ENCODE results near the gene MARCHF2. TPM values are rescaled to one million over a fixed set of nuclear protein-coding genes. Genes with fewer than 3 reads are reported as not detected.

The MARCHF2 gene
- polyA plus RNA-seq, 1 donor from 2014 or later, result 67.9 TPM

GRCh38 chr19:8459520-8460270, 46.6 kb downstream of the MARCHF2 start:
- H3K27me3 ChIP-seq (ENCODE audit: insufficient read depth, low read depth, low read length), result no peaks in the 10 kb centered on the region
- peaks cover 99% of the 10 kb centered on the region for H3K79me2 ChIP-seq (replicated peaks; ENCODE audit: insufficient read depth, low read length)
- H3K36me3 ChIP-seq (ENCODE audit: insufficient read depth, low read length), result peaks cover 9% of the 10 kb centered on the region
- H3K9me3 ChIP-seq (ENCODE audit: low read length), result no peaks in the 10 kb centered on the region
- no peak overlapping the region for H3K4me3 ChIP-seq (ENCODE audit: low read length)
- no peak for TF ChIP-seq TAF1 (IDR thresholded peaks at IDR 0.05; ENCODE audit: low read depth)
- TF ChIP-seq CTCF (IDR thresholded peaks at IDR 0.05; ENCODE audit: poor library complexity, severe bottlenecking), result no peak
- no peak for TF ChIP-seq POLR2AphosphoS5 (IDR thresholded peaks at IDR 0.05)
- no peak for TF ChIP-seq EZH2 (IDR thresholded peaks at IDR 0.05; ENCODE audit: borderline replicate concordance, insufficient read depth, low read length, poor library complexity, severe bottlenecking)
- TF ChIP-seq MXI1 (conservative IDR thresholded peaks at IDR 0.05; ENCODE audit: poor library complexity, severe bottlenecking), result no peak
- TF ChIP-seq, protein P1, sequence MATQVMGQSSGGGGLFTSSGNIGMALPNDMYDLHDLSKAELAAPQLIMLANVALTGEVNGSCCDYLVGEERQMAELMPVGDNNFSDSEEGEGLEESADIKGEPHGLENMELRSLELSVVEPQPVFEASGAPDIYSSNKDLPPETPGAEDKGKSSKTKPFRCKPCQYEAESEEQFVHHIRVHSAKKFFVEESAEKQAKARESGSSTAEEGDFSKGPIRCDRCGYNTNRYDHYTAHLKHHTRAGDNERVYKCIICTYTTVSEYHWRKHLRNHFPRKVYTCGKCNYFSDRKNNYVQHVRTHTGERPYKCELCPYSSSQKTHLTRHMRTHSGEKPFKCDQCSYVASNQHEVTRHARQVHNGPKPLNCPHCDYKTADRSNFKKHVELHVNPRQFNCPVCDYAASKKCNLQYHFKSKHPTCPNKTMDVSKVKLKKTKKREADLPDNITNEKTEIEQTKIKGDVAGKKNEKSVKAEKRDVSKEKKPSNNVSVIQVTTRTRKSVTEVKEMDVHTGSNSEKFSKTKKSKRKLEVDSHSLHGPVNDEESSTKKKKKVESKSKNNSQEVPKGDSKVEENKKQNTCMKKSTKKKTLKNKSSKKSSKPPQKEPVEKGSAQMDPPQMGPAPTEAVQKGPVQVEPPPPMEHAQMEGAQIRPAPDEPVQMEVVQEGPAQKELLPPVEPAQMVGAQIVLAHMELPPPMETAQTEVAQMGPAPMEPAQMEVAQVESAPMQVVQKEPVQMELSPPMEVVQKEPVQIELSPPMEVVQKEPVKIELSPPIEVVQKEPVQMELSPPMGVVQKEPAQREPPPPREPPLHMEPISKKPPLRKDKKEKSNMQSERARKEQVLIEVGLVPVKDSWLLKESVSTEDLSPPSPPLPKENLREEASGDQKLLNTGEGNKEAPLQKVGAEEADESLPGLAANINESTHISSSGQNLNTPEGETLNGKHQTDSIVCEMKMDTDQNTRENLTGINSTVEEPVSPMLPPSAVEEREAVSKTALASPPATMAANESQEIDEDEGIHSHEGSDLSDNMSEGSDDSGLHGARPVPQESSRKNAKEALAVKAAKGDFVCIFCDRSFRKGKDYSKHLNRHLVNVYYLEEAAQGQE (IDR thresholded peaks at IDR 0.05; ENCODE audit: borderline replicate concordance), result no peak
- TF ChIP-seq RAD21 (conservative IDR thresholded peaks at IDR 0.05), result no peak
- TF ChIP-seq EP300 (conservative IDR thresholded peaks at IDR 0.05; ENCODE audit: poor library complexity, severe bottlenecking), result no peak
- TF ChIP-seq SMC3 (conservative IDR thresholded peaks at IDR 0.05; ENCODE audit: poor library complexity), result no peak
- H3K27ac ChIP-seq (ENCODE audit: low read length), result no peak overlapping the region
- H3K9me2 ChIP-seq (ENCODE audit: insufficient read depth, low read length), result no peaks in the 10 kb centered on the region
- no peak overlapping the region for H3K4me2 ChIP-seq (ENCODE audit: low read length)
- no peak overlapping the region for H3K9ac ChIP-seq (ENCODE audit: low read length)
- H2AFZ ChIP-seq (ENCODE audit: low read depth, low read length), result no peak overlapping the region
- H4K20me1 ChIP-seq (ENCODE audit: insufficient read depth), result peaks cover 64% of the 10 kb centered on the region
- no peaks in the 10 kb centered on the region for H3F3A ChIP-seq (ENCODE audit: insufficient read depth, low read length, poor library complexity, severe bottlenecking)

DNA sequence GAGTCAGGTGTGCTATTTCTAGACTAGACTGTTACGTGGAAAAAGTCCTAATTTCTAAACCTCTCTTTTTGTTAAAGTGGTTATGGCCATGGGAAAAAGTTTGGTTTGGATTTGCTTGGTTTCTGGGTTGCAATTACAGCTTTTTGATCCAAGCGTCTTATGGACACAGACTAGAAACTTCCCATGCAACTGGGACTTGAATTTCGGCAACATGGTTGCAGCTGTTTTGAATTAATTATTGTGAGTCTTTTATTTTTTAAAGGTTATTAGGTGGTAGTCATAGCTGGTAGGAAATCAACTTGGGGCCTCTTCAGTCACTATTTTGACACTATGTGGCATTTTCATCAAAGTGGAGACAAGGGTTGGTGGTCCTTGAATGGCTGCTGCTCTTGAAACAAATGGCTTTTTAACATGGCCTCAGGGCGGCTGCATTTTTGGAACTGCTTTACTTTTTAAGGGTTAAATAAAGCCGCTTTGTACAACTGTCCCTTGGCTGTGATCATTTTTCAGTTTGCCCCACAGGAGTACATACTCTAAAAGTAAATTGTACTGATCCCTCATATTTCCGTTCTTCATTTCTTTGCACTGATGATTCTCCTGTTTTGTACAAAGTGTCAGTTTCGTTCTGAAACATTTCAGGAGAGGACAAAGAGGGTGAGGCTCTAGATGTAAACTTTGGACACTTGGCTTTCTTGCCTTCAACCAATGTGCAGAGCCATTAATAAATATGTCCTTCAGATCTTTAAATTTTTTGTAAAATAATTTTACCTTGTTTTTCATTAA, 47.6 kb downstream of the MARCHF2 start:
- H2AFZ ChIP-seq (ENCODE audit: low read depth, low read length), result no peak overlapping the region
- H3K27ac ChIP-seq (ENCODE audit: low read length), result no peak overlapping the region
- H3K36me3 ChIP-seq (ENCODE audit: insufficient read depth, low read length), result peaks cover 9% of the 10 kb centered on the region
- TF ChIP-seq TAF1 (IDR thresholded peaks at IDR 0.05; ENCODE audit: low read depth), result no peak
- no peak for TF ChIP-seq EZH2 (IDR thresholded peaks at IDR 0.05; ENCODE audit: borderline replicate concordance, insufficient read depth, low read length, poor library complexity, severe bottlenecking)
- TF ChIP-seq, protein P1 (IDR thresholded peaks at IDR 0.05; ENCODE audit: borderline replicate concordance), result no peak
- TF ChIP-seq POLR2AphosphoS5 (IDR thresholded peaks at IDR 0.05), result no peak
- no peak for TF ChIP-seq RAD21 (conservative IDR thresholded peaks at IDR 0.05)
- no peak for TF ChIP-seq SMC3 (conservative IDR thresholded peaks at IDR 0.05; ENCODE audit: poor library complexity)
- TF ChIP-seq CTCF (IDR thresholded peaks at IDR 0.05; ENCODE audit: poor library complexity, severe bottlenecking), result no peak
- no peak for TF ChIP-seq MXI1 (conservative IDR thresholded peaks at IDR 0.05; ENCODE audit: poor library complexity, severe bottlenecking)
- TF ChIP-seq EP300 (conservative IDR thresholded peaks at IDR 0.05; ENCODE audit: poor library complexity, severe bottlenecking), result no peak
- peaks cover 55% of the 10 kb centered on the region for H4K20me1 ChIP-seq (ENCODE audit: insufficient read depth)
- H3K4me3 ChIP-seq (ENCODE audit: low read length), result no peak overlapping the region
- no peaks in the 10 kb centered on the region for H3K27me3 ChIP-seq (ENCODE audit: insufficient read depth, low read depth, low read length)
- H3K9me2 ChIP-seq (ENCODE audit: insufficient read depth, low read length), result no peaks in the 10 kb centered on the region
- H3K9me3 ChIP-seq (ENCODE audit: low read length), result no peaks in the 10 kb centered on the region
- no peaks in the 10 kb centered on the region for H3F3A ChIP-seq (ENCODE audit: insufficient read depth, low read length, poor library complexity, severe bottlenecking)
- H3K9ac ChIP-seq (ENCODE audit: low read length), result no peak overlapping the region
- H3K4me2 ChIP-seq (ENCODE audit: low read length), result no peak overlapping the region
- H3K79me2 ChIP-seq (replicated peaks; ENCODE audit: insufficient read depth, low read length), result peaks cover 99% of the 10 kb centered on the region

Data from neural cell (in vitro differentiated cells).